ENCODE data around the gene TMEM190. TPM values are rescaled to one million over a fixed set of nuclear protein-coding genes. Genes with fewer than 3 reads are reported as not detected.

TMEM190 gene
- total RNA-seq, 1 experiment from 2014 or later: not detected

- POLR2A ChIA-PET (ENCODE audit: low non-redundant PET): no interaction called here
- no peak for DNase-seq (ENCODE audit: low spot score)
- BruUV-seq (replicated peaks): no TSS peak
- H3K27me3 ChIP-seq (replicated peaks; ENCODE audit: insufficient read depth, low read depth, low read length, poor library complexity): no peaks in the 10 kb centered on the region
- peaks cover 15% of the 10 kb centered on the region for H3K36me3 ChIP-seq (ENCODE audit: insufficient read depth, low read length, poor library complexity, severe bottlenecking)
- H3K27ac ChIP-seq (ENCODE audit: low read depth, low read length, poor library complexity, severe bottlenecking): no peak overlapping the region
- no peaks in the 10 kb centered on the region for H3K9me3 ChIP-seq (ENCODE audit: low read depth, low read length, poor library complexity, severe bottlenecking)
- no peak overlapping the region for H3K4me3 ChIP-seq (ENCODE audit: low read depth, low read length, poor library complexity, severe bottlenecking)
- intact Hi-C loops (cut with micrococcal nuclease; ENCODE audit: unreplicated experiment): no loop called here
- CTCF ChIA-PET: no interaction called here
- TF ChIP-seq CTCF (conservative IDR thresholded peaks at IDR 0.05; ENCODE audit: low read depth, low read length) (no peak), EZH2 (IDR thresholded peaks at IDR 0.05; ENCODE audit: borderline replicate concordance, low read depth, low read length, poor library complexity, severe bottlenecking) (no peak)
- H3K4me1 ChIP-seq (ENCODE audit: insufficient read depth, low read length, poor library complexity, severe bottlenecking): peaks cover 7% of the 10 kb centered on the region
Observed at GRCh38 chr19:55344444-55344843, 32.2 kb upstream of the TMEM190 start.

- ChIA-PET CTCF (no interaction called here), POLR2A (ENCODE audit: low non-redundant PET) (no interaction called here)
- BruUV-seq (replicated peaks): no TSS peak
- H3K4me3 ChIP-seq (ENCODE audit: low read depth, low read length, poor library complexity, severe bottlenecking): no peak overlapping the region
- DNase-seq (ENCODE audit: low spot score): no peak
- H3K27ac ChIP-seq (ENCODE audit: low read depth, low read length, poor library complexity, severe bottlenecking): no peak overlapping the region
- H3K9me3 ChIP-seq (ENCODE audit: low read depth, low read length, poor library complexity, severe bottlenecking): no peaks in the 10 kb centered on the region
- peaks cover 15% of the 10 kb centered on the region for H3K36me3 ChIP-seq (ENCODE audit: insufficient read depth, low read length, poor library complexity, severe bottlenecking)
- peaks cover 7% of the 10 kb centered on the region for H3K4me1 ChIP-seq (ENCODE audit: insufficient read depth, low read length, poor library complexity, severe bottlenecking)
- no peak for TF ChIP-seq EZH2 (IDR thresholded peaks at IDR 0.05; ENCODE audit: borderline replicate concordance, low read depth, low read length, poor library complexity, severe bottlenecking)
- no peak for TF ChIP-seq CTCF (conservative IDR thresholded peaks at IDR 0.05; ENCODE audit: low read depth, low read length)
- intact Hi-C loops (cut with micrococcal nuclease; ENCODE audit: unreplicated experiment): no loop called here
- no peaks in the 10 kb centered on the region for H3K27me3 ChIP-seq (replicated peaks; ENCODE audit: insufficient read depth, low read depth, low read length, poor library complexity)
Observed at GRCh38 chr19:55345101-55345817, 31.4 kb upstream of the TMEM190 start.

GRCh38 chr19:55345818-55346724 is 30.6 kb upstream of the TMEM190 start:
- no peak overlapping the region for H3K4me3 ChIP-seq (ENCODE audit: low read depth, low read length, poor library complexity, severe bottlenecking)
- H3K27ac ChIP-seq (ENCODE audit: low read depth, low read length, poor library complexity, severe bottlenecking): no peak overlapping the region
- TF ChIP-seq CTCF (conservative IDR thresholded peaks at IDR 0.05; ENCODE audit: low read depth, low read length) (no peak), EZH2 (IDR thresholded peaks at IDR 0.05; ENCODE audit: borderline replicate concordance, low read depth, low read length, poor library complexity, severe bottlenecking) (no peak)
- no peaks in the 10 kb centered on the region for H3K9me3 ChIP-seq (ENCODE audit: low read depth, low read length, poor library complexity, severe bottlenecking)
- CTCF ChIA-PET: no interaction called here
- H3K36me3 ChIP-seq (ENCODE audit: insufficient read depth, low read length, poor library complexity, severe bottlenecking): peaks cover 15% of the 10 kb centered on the region
- no peak for DNase-seq (ENCODE audit: low spot score)
- no TSS peak for BruUV-seq (replicated peaks)
- POLR2A ChIA-PET (ENCODE audit: low non-redundant PET): no interaction called here
- intact Hi-C loops (cut with micrococcal nuclease; ENCODE audit: unreplicated experiment): no loop called here
- H3K27me3 ChIP-seq (replicated peaks; ENCODE audit: insufficient read depth, low read depth, low read length, poor library complexity): no peaks in the 10 kb centered on the region
- H3K4me1 ChIP-seq (ENCODE audit: insufficient read depth, low read length, poor library complexity, severe bottlenecking): peaks cover 7% of the 10 kb centered on the region

Measured in A673 (cell line).